Brain microvascular endothelial cell (primary cell): ENCODE results near the gene PPFIA1.

Source experiments
- DNase-seq: peaks from one replicate; pipeline ENCODE4 v3.0.0-alpha.2; 2020
- H3K27ac ChIP-seq: fragments of 250-450 bp; sonication (Bioruptor Pico); 2 replicates; pipeline ENCODE4 v1.5.1; 2020; ENCODE audit warnings: mild to moderate bottlenecking, moderate library complexity
- H3K27me3 ChIP-seq: fragments of 250-450 bp; sonication (Bioruptor Pico); replicated peaks from 2 replicates; pipeline ENCODE4 v1.5.1; 2020; ENCODE audit warnings: mild to moderate bottlenecking
- H3K36me3 ChIP-seq: fragments of 250-450 bp; sonication (Bioruptor Pico); replicated peaks from 2 replicates; pipeline ENCODE4 v1.5.1; 2020; ENCODE audit warnings: mild to moderate bottlenecking
- H3K4me3 ChIP-seq: 2 replicates; pipeline ENCODE4 v1.5.1; 2011; ENCODE audit warnings: low read depth, mild to moderate bottlenecking, control low read depth, low read length, moderate library complexity
- in situ Hi-C: cut with HindIII; loops from 2 replicates; pipeline ENCODE4 v1.10.0; 2017; ENCODE audit warnings: low sequenced_read_pairs, low pct_ligation_motif_present
- TF ChIP-seq, protein P1 (sequence below): IDR thresholded peaks from 2 replicates; pipeline ENCODE4 v1.5.1; 2011; ENCODE audit warnings: low read depth, mild to moderate bottlenecking, moderate library complexity, low read length, control low read depth, inconsistent platforms; ENCODE audit errors: missing control alignments

PPFIA1 gene

DNA sequence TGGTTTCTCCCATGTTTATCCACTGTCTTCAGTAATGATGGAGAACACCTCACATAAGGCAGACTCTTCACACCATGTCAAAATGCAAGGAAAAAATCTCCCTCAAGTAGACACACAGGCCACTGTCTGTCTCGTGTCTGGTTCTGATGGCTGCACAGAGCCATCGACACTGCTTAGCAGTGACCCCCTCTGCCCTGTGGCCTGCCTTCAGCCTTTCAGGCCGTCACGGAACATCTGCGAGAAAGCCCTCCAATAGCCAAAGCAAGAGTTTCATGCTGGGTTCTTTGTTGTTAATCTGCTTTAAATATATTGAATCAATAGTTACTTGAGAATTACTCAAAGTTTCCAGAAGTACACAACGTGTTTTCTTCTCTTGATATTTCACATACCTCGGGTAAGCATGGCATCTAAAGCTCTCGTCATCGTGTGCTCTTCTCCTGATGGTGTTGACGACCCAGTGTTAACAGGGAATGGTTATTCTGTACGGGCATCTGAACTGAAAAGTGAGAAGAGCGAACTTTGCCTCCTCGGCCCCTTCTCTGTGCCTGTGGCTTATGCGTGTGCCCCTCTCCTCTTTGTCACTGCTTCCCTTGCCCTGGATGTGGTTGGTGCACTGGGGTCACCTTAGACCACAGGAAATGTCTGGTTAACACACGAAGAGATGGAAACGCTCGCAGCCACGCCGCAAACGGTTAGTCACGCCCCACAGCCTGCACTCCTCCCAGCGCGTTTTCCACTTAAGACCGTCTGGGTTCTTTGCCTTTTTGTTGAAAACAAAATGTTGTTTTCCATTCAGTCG, 94.5 kb downstream of the PPFIA1 start:
- H3K36me3 ChIP-seq: peaks cover 31% of the 10 kb centered on the region

DNA sequence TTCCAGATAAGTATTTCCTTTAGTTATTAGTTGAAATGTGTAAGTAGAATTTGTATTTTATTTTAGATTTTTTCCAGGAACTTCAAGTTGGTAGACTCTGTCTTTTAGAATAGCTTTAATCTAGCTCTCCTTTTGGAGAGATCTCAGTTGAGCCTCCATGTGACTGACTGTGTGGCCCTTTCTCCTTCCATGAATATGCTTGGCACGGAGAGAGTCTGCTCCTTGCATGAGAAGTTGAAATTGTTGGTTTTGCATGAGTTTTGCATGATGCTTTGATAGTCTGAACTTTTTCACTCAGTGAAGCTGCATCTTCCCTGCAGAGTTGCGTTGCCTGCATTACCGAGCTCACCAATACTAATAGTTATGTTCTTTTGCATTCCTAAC, 95.0 kb downstream of the PPFIA1 start:
- no peak overlapping the region for H3K4me3 ChIP-seq
- DNase-seq: no peak
- H3K36me3 ChIP-seq: peaks cover 25% of the 10 kb centered on the region
- no peak overlapping the region for H3K27ac ChIP-seq
- H3K27me3 ChIP-seq: no peaks in the 10 kb centered on the region
- TF ChIP-seq, protein P1, sequence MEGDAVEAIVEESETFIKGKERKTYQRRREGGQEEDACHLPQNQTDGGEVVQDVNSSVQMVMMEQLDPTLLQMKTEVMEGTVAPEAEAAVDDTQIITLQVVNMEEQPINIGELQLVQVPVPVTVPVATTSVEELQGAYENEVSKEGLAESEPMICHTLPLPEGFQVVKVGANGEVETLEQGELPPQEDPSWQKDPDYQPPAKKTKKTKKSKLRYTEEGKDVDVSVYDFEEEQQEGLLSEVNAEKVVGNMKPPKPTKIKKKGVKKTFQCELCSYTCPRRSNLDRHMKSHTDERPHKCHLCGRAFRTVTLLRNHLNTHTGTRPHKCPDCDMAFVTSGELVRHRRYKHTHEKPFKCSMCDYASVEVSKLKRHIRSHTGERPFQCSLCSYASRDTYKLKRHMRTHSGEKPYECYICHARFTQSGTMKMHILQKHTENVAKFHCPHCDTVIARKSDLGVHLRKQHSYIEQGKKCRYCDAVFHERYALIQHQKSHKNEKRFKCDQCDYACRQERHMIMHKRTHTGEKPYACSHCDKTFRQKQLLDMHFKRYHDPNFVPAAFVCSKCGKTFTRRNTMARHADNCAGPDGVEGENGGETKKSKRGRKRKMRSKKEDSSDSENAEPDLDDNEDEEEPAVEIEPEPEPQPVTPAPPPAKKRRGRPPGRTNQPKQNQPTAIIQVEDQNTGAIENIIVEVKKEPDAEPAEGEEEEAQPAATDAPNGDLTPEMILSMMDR: no peak
- in situ Hi-C loops: no loop called here

More for the DNA sequence above, 94.5 kb downstream of the PPFIA1 start:
- H3K27ac ChIP-seq: no peak overlapping the region
- in situ Hi-C loops: no loop called here
- no peaks in the 10 kb centered on the region for H3K27me3 ChIP-seq
- H3K4me3 ChIP-seq: no peak overlapping the region
- DNase-seq: no peak
- TF ChIP-seq, protein P1: no peak

DNA sequence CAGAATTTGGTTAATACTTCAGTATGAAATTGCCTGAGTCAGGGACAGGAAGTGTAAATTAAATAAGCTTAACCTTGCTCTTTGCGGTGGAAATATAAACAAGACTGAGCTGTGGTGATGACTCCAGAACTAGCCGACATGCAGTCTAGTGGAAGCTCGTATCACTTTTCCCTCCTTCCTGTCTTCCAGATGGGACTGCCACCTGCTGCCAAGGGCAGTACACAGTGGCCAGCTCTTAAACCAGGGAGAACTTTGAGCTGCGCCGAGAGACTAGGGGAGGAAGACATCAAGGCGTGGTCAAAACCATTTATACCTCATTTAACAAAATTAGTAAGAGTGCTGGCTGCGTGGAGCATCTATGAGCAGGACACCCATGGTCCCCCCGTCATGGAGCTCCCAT, 96.6 kb downstream of the PPFIA1 start:
- in situ Hi-C loops: no loop called here
- Histone ChIP-seq H3K4me3 (no peak overlapping the region), H3K27me3 (no peaks in the 10 kb centered on the region), H3K36me3 (peaks cover 14% of the 10 kb centered on the region), H3K27ac (no peak overlapping the region)
- DNase-seq: peak; percentile 40
- TF ChIP-seq, protein P1: peak; percentile 36

DNA sequence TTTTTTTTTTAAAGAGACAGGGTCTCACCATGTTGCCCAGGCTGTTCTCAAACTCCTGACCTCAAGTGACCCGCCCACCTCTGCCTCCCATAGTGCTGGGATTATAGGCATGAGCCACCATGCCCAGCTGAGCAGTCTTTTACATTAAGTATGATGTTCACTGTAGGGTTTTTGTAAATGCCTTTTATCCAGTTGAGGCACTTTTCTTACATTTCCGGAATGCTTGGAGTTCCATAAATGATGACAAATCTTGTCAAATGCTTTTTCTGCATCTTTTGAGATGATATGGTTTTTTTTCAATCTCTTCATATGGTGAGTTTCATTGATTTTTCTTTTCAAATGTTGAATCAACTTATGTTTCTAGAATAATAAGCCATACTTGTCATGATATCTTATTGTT, 98.5 kb downstream of the PPFIA1 start:
- H3K27ac ChIP-seq: no peak overlapping the region
- H3K27me3 ChIP-seq: no peaks in the 10 kb centered on the region
- peaks cover 20% of the 10 kb centered on the region for H3K36me3 ChIP-seq
- DNase-seq: no peak
- TF ChIP-seq, protein P1: no peak
- in situ Hi-C loops: no loop called here
- no peak overlapping the region for H3K4me3 ChIP-seq

DNA sequence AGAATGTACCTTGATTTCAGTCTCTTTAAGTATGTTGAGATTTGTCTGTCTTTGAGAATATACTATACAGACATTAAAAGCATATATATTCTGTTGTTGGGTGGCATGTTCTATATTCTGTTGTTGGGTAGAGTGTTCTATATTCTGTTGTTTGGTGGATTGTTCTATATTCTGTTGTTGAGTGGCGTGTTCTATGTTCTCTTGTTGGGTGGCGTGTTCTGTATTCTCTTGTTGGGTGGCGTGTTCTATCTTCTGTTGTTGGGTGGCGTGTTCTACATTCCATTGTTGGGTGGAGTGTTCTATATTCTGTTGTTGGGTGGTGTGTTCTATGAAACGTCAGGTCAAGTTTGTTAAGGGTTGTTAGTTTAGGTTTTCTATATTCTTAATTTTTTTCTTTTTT, 100.8 kb downstream of the PPFIA1 start:
- DNase-seq: no peak
- H3K27me3 ChIP-seq: no peaks in the 10 kb centered on the region
- TF ChIP-seq, protein P1: no peak
- peaks cover 23% of the 10 kb centered on the region for H3K36me3 ChIP-seq
- no peak overlapping the region for H3K27ac ChIP-seq
- no peak overlapping the region for H3K4me3 ChIP-seq
- in situ Hi-C loops: no loop called here

DNA sequence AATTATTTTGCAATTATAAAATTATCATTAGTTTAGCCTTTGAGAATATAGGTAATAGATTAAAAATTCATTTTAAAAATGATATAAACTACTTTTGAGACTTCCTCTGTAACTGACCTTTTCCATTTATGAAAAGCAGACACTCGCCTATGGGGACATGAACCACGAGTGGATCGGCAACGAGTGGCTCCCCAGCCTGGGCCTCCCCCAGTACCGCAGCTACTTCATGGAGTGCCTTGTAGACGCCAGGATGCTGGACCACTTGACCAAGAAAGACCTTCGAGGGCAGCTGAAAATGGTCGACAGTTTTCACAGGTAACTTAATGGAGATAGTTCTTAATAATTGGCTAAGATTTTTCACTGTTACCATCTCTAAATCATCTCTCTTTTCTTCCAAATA, 101.6 kb downstream of the PPFIA1 start:
- DNase-seq: no peak
- Histone ChIP-seq H3K36me3 (peaks cover 29% of the 10 kb centered on the region), H3K27ac (no peak overlapping the region), H3K4me3 (no peak overlapping the region), H3K27me3 (no peaks in the 10 kb centered on the region)
- in situ Hi-C loops: no loop called here
- TF ChIP-seq, protein P1: no peak
